WI38 (cell line): Measurements from ENCODE around the gene ARL6.
A peak's percentile ranks its signal among the peaks of the same experiment; 100 is the strongest.

Experiments used
- H3K4me3 ChIP-seq: 2 replicates; pipeline ENCODE4 v1.5.1; 2011; ENCODE audit warnings: low read depth, mild to moderate bottlenecking, control low read depth, low read length
- TF ChIP-seq, protein P1 (sequence below): IDR thresholded peaks from 2 replicates; pipeline ENCODE4 v1.5.1; 2012; ENCODE audit warnings: low read depth, mild to moderate bottlenecking, control low read depth, low read length

ARL6 gene, protein sequence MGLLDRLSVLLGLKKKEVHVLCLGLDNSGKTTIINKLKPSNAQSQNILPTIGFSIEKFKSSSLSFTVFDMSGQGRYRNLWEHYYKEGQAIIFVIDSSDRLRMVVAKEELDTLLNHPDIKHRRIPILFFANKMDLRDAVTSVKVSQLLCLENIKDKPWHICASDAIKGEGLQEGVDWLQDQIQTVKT

DNA sequence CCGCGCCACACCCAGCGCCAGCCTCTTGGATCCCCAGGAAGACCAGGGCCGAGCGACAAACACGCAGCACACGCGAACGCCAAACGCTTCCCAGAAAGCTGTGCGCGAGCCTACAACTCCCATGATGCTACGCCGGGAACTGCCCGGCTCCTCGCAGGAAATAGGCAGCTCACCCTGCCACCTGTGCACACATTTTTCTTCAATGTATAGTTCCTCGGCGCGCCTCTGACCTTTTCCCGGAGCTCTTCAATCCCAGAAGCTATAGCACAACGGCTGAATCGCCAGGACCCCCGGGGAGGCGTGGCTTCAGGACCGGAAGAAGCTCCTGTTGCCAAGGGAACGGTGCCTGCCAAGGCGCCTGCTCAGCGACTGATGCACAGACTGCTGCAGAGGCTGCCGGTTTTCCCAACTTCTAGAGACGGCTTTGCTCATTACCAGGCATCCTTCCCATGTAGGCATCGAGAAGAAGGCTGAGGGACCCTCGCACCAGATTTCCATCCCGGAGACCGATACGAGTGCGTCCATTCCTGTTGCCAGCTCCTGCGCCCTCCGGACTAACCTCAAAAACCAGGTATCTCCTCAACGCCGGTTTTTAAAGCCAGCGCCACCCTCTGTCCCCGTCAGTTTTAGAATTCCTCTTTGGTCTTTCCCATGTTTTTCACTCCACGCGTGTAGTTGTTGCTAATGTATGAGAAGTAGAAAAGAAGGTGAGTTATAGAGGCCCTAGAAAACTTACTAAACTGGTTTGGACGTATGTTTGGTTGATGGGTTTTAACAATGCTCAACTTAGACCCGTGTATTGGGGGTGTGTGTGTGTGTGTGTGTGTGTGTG is at the start of gene ARL6:
TSS of gene ARL6 (plus strand) at position 352 of the 832 bp plus-strand sequence. CDS start 3,350 bp downstream, outside the sequence.
- TF ChIP-seq, protein P1, sequence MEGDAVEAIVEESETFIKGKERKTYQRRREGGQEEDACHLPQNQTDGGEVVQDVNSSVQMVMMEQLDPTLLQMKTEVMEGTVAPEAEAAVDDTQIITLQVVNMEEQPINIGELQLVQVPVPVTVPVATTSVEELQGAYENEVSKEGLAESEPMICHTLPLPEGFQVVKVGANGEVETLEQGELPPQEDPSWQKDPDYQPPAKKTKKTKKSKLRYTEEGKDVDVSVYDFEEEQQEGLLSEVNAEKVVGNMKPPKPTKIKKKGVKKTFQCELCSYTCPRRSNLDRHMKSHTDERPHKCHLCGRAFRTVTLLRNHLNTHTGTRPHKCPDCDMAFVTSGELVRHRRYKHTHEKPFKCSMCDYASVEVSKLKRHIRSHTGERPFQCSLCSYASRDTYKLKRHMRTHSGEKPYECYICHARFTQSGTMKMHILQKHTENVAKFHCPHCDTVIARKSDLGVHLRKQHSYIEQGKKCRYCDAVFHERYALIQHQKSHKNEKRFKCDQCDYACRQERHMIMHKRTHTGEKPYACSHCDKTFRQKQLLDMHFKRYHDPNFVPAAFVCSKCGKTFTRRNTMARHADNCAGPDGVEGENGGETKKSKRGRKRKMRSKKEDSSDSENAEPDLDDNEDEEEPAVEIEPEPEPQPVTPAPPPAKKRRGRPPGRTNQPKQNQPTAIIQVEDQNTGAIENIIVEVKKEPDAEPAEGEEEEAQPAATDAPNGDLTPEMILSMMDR, result no peak
- peak within 1 kb of the TSS; percentile 93 for H3K4me3 ChIP-seq

DNA sequence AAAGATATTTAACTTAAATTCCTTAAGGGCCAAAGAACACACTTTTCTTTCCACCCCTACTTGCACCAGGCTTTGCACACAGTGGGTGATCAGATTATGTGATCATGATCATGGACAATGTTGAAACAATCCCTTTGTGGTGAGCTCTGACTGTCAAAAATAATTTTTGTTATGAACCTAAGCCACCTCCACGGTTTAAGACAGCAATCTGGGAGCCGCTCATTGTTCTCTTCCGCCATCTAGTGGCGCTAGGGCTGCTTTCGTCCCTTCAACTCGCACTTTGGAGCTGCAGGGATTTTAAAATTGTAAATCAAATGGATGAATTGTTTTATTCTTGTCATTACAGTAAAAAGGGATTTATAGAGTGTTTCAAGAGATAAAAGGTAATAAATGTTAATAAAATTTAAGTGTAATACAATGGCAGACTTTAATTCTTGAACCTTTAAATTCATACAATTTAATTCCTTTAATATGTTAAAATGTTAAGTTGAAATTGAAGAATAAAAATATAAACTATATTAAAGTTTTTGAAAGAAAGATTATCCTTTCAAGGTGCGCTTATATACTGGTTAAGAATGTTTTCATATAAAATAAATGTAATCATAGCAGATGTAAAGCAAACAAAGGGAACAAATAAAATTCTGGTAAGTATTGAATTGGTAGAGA is 45.3 kb upstream of the ARL6 start:
- H3K4me3 ChIP-seq, result no peak overlapping the region
- TF ChIP-seq, protein P1, result peak; percentile 94

DNA sequence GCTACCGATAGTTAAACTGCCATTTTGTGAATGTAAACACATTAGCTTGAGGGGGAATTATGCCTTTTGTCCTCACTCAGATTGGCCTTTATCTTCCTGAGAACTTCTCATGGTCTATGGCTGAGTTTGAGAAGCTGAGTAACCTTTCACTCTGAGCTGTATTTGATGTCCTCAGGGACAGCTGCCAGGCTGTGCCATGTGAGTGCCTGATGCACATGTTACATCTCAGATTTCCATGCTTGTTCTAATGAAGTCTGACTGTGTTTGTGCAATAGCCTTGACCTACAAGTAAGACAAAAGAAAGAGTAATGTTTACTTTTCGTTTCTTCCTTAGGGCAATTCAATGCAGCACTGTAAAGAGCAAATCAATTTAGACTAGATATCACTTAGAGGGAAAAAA is 44.1 kb upstream of the ARL6 start:
- H3K4me3 ChIP-seq, result no peak overlapping the region
- TF ChIP-seq, protein P1, result no peak

DNA sequence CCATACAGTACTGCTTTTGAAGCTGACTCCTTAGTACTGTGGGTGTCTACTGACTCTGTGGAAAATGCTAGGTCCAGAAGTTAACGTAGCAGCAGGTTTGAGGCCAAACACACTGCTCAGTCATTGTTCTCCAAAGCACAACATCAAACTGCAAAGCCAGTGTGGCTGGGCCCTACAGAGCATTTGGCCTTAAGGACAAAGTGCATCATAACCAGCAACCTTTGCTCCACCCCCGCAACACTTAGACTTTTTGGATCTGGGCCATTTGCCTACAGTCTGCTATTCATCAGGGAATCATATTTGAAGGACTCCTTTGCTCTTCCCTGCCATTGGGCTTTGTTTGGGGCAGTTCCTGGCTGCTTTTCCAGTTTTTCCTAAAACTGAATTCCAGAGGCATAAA is 43.1 kb upstream of the ARL6 start:
- TF ChIP-seq, protein P1, result no peak
- no peak overlapping the region for H3K4me3 ChIP-seq

DNA sequence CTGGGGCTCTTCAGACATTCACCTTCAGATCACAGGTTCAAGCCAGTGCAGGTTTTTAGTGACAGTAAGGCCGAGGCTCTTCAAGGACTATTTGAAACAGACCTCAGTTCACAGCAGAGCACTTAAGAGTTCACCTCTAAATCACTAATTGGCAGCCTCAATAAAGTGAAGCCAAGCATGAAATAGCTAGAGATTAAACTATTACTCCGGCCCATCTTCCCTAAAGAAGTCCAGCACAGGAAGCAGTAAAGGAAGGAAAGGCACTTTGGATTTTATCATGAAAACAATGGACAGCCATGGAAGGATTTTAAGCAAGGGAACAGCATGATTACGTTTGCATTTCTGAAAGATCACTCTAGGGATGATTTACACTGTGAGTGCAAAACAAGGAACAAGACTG is 27.6 kb upstream of the ARL6 start:
- TF ChIP-seq, protein P1, result no peak
- H3K4me3 ChIP-seq, result no peak overlapping the region

DNA sequence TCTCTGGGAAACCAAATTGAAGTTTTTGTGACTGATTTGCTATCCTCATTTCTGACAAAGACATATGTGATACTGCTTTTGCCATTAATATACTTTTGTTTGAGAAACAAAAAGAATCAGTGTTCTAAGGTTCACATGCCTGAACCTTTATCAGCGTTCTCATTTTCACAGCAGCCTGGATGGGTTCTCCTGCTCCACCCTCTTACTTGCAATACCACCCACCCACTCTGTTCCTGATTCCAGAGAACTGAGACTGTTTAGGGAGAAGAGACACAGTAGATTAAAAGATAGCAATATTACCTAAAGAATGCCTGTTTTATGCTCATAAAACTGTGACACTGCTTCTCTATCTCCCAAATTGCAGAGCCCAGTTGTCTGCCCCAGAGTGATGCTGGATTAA is 25.8 kb upstream of the ARL6 start:
- TF ChIP-seq, protein P1, result no peak
- H3K4me3 ChIP-seq, result no peak overlapping the region

DNA sequence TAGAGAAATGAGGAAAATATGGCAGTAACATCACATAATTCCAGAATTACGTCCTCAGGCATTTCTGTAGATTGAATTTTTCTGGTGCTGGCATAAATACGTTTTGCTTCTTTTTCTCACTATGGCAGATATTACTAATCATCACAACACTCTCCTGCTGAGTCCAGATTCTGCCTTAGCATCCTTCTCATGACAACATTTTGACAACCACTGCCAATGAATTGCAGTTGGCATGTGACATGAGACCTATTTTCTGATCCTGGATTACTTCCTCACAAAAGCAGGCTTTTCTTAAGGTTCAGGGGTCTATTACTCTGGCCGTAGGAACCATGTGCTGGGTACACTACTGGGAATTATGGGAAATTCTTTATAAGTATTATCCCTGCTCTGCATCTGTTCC is 22.5 kb upstream of the ARL6 start:
- H3K4me3 ChIP-seq, result no peak overlapping the region
- TF ChIP-seq, protein P1, result no peak
